Posterior cingulate gyrus (tissue), 11 donors: Measurements from ENCODE around the gene FAM131A.

Source experiments
- DNase-seq, 10 donors: peaks; one replicate each; pipeline versions ENCODE4 v3.0.0 to v3.0.0-alpha.2; 2020 to 2021; ENCODE audit warnings: mixed read lengths in 3 of 10
- intact Hi-C: fragments of 100-400 bp; cut with DNase I; formaldehyde crosslinking; loops from one replicate; pipeline ENCODE4 v1.15.1; 2023

The FAM131A gene

GRCh38 chr3:184352897-184353545 is 15.6 kb downstream of the FAM131A start:
- DNase-seq, result peak in 2 of 10 donors; percentile 27 to 60
- intact Hi-C loops, result no loop called here

- intact Hi-C loops, result no loop called here
- peak in 2 of 10 donors; percentile 50 to 78 for DNase-seq
These were observed 16.1 kb downstream of the FAM131A start for GRCh38 chr3:184353546-184353941.

- intact Hi-C loops, result no loop called here
- peak in 5 of 10 donors; percentile 62 to 90 (median 81) for DNase-seq
These were observed 16.8 kb downstream of the FAM131A start for GRCh38 chr3:184354121-184354728.

- intact Hi-C loops, result no loop called here
- peak in 3 of 10 donors; percentile 41 to 68 (median 42) for DNase-seq
These were observed 17.4 kb downstream of the FAM131A start for GRCh38 chr3:184354754-184355153.

- peak in 3 of 10 donors; percentile 17 to 65 (median 45) for DNase-seq
- intact Hi-C loops, result no loop called here
These were observed 18.1 kb downstream of the FAM131A start for GRCh38 chr3:184355261-184356040.

- intact Hi-C loops, result no loop called here
- peak in 3 of 10 donors; percentile 44 to 78 (median 66) for DNase-seq
These were observed 20.1 kb downstream of the FAM131A start for GRCh38 chr3:184357248-184358123.

GRCh38 chr3:184358124-184358767 is 20.8 kb downstream of the FAM131A start:
- peak in 2 of 10 donors; percentile 28 to 40 for DNase-seq
- intact Hi-C loops, result no loop called here

GRCh38 chr3:184358921-184359350 is 21.5 kb downstream of the FAM131A start:
- DNase-seq, result peak in 2 of 10 donors; percentile 60 to 79
- intact Hi-C loops, result no loop called here

GRCh38 chr3:184359610-184360009 is 22.2 kb downstream of the FAM131A start:
- peak in 7 of 10 donors; percentile 67 to 96 (median 82) for DNase-seq
- intact Hi-C loops, result loop anchor here (10.0 kb wide), 1 partner anchor 445 kb away; no protein-coding TSS in a partner anchor

GRCh38 chr3:184360070-184360928 is 22.9 kb downstream of the FAM131A start:
- intact Hi-C loops, result loop anchor here (10.0 kb wide), 1 partner anchor 445 kb away; no protein-coding TSS in a partner anchor
- peak in 3 of 10 donors; percentile 39 to 72 (median 46) for DNase-seq

- DNase-seq, result peak in 2 of 10 donors; percentile 71 to 89
- intact Hi-C loops, result loop anchor here (10.0 kb wide), 1 partner anchor 444 kb away; no protein-coding TSS in a partner anchor
These were observed 23.6 kb downstream of the FAM131A start for GRCh38 chr3:184360929-184361531.

- intact Hi-C loops, result loop anchor here (10.0 kb wide), 1 partner anchor 443 kb away; no protein-coding TSS in a partner anchor
These were observed 24.1 kb downstream of the FAM131A start, which contains the start of the genes CLCN2 and POLR2H for GRCh38 chr3:184361532-184361931. CLCN2 (minus strand) TSS chr3:184361605; CDS start chr3:184361479, 126 bp downstream. POLR2H (plus strand) TSS chr3:184361710; CDS start chr3:184363493, 1,783 bp downstream.

GRCh38 chr3:184361932-184362667 is 24.7 kb downstream of the FAM131A start:
- intact Hi-C loops, result loop anchor here (10.0 kb wide), 1 partner anchor 443 kb away; no protein-coding TSS in a partner anchor
- DNase-seq, result peak in 8 of 10 donors; percentile 58 to 94 (median 68)

More at GRCh38 chr3:184361532-184361931, 24.1 kb downstream of the FAM131A start, which contains the start of the genes CLCN2 and POLR2H:
- peak in 6 of 10 donors; percentile 58 to 95 (median 69) for DNase-seq

- intact Hi-C loops, result loop anchor here (10.0 kb wide), 1 partner anchor 442 kb away; no protein-coding TSS in a partner anchor
- DNase-seq, result peak; percentile 91 to 99 (median 95)
These were observed 25.5 kb downstream of the FAM131A start for GRCh38 chr3:184362668-184363546.

- intact Hi-C loops, result loop anchor here (10.0 kb wide), 1 partner anchor 438 kb away; no protein-coding TSS in a partner anchor
- DNase-seq, result no peak
These were observed 29.4 kb downstream of the FAM131A start for GRCh38 chr3:184366619-184367289.
